Astrocyte (in vitro differentiated cells and primary cell): ENCODE measurements around the gene HTR3A.

ENCODE experiments used
- EZH2 ChIP-seq: IDR thresholded peaks from 2 replicates; pipeline ENCODE4 v1.6.1; 2012; ENCODE audit warnings: mild to moderate bottlenecking, low read length, inconsistent platforms; ENCODE audit not compliant: insufficient read depth
- TF ChIP-seq, protein P1 (sequence below): IDR thresholded peaks from 2 replicates; pipeline ENCODE4 v1.5.1; 2011; ENCODE audit warnings: low read depth, mild to moderate bottlenecking, inconsistent platforms, low read length, moderate library complexity; ENCODE audit not compliant: insufficient read depth

DNA sequence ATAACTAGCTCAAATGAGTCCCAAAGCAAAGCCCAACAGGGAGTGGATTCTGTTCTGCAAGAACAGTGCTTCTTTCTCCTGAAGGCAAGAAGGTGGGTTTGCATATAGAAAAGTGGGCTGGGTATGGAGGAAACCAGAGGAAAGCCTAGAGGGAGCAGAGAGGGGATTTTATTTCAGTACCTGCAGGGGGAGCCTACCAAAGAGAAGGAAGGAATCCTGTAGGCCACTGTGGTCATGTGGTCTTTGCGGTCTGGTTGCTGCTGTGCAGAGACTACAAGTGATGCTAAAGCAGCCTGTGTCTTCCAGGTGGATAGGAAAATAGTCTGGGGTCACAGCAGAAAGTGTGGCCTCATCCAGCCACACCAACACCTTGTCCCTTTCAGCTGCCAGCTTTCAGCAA lies 51.4 kb downstream of the HTR3A start:
- TF ChIP-seq EZH2, result no peak
- TF ChIP-seq, protein P1, sequence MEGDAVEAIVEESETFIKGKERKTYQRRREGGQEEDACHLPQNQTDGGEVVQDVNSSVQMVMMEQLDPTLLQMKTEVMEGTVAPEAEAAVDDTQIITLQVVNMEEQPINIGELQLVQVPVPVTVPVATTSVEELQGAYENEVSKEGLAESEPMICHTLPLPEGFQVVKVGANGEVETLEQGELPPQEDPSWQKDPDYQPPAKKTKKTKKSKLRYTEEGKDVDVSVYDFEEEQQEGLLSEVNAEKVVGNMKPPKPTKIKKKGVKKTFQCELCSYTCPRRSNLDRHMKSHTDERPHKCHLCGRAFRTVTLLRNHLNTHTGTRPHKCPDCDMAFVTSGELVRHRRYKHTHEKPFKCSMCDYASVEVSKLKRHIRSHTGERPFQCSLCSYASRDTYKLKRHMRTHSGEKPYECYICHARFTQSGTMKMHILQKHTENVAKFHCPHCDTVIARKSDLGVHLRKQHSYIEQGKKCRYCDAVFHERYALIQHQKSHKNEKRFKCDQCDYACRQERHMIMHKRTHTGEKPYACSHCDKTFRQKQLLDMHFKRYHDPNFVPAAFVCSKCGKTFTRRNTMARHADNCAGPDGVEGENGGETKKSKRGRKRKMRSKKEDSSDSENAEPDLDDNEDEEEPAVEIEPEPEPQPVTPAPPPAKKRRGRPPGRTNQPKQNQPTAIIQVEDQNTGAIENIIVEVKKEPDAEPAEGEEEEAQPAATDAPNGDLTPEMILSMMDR, result no peak
